IPS-NIHi7 (cell line): ENCODE data around the gene MAPK11.

ENCODE experiments used
- DNase-seq: peaks from one replicate; pipeline ENCODE4 v3.0.0; 2012; ENCODE audit warnings: mixed read lengths; ENCODE audit errors: extremely low spot score

Gene MAPK11

DNA sequence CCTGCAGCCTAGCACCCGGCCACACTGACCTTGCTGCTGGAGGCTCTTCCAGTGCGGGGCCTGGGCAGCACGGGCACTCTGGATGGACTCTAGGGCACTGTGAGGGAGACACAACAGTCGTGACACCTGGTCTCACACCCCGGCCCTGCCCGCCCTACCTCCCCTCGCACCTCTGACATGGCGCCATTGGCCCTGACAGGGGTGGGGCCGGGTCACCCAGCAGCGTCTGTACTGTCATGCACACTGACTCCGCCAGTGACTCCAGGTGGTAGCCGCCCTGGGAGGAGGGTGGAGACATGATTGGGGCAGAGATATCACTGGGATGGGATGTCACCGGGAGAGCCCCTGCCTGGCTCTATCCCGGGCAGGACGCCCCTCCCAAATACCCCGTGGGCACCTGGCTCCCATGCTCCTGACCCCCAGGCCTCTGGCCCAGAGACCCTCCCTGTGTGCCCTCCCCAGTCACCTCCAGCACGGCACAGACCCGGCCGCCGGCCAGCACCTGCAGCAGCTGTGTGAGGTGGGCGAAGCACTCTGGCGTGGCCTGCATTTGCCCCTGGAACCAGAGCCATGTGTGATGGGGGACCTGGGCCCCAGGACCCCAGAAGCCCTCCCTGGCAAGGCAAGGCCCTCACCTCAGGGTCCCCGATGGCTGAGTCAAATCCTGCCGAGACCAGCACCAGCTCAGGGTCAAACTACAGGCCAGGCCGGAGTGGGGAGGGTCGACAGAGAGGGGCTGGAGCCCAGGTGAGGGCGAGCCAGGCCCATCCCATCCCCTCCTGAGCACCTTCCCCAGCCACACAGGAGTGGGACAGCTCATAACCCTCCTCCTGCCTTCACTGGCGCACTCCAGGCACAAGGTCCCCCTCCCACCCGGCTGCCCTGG lies 21.7 kb downstream of the MAPK11 start:
- DNase-seq: no peak

DNA sequence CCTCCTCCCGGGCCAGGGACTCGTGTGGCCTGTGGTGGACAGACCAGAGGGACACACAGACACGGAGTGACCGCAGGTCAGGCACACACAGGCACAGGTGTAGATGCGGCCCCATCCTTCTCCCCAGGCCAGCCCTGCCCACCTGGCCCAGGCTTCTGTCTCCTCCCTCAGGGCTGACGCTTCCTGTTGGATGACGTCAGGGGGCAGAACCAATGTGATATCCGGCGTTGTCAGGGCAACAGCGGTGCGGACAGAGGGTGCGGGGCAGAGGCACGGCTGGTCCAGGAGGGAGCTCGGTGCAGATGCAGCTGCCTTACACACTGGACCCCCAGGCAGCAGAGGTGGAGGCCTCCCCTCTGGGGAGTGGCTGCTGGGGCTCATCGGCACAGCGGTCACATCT lies 22.4 kb downstream of the MAPK11 start:
- DNase-seq: peak; percentile 67

DNA sequence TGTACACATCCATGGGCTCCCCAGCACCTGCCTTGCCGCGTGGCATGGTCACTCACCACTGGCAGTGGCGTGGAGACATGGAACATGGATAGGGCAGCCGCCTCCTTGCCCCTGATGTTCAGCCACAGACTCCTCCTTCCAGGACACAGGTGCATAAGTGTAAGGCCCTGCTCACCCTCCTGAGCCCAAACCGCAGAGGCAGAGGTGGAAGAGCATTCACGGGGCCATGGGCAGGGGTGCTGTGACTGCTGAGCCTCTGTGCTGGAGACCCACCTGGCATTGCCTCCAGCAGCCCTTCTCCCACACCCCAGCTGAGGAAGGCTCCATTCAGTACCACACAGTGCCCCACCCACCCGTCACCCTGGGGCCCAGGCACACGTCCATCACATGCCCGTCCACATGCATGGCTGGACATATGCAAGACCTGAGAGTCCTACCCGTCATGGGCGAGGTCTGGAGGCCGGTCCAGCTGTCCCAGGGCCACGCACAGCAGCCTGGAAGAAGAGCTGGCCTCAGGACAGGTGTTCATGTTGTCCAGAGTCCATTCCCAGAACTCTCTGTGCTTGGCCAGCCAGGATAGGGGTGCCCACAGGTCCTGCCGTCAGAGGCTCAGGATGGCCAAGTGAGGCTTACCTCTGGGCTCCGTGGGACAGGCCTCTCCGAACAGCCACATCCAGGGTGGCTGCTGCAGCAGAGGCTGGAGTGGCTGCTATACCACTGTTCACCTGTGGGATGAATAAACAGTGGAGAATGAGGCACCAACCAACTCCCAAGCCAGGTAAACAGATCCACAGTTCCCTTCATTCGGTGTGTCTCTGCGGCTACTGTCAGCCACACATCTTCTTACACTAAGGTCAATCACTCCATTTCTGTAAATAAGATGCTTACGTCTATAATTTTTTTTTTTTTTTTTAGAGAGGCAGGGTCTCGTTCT lies 23.7 kb downstream of the MAPK11 start:
- no peak for DNase-seq

DNA sequence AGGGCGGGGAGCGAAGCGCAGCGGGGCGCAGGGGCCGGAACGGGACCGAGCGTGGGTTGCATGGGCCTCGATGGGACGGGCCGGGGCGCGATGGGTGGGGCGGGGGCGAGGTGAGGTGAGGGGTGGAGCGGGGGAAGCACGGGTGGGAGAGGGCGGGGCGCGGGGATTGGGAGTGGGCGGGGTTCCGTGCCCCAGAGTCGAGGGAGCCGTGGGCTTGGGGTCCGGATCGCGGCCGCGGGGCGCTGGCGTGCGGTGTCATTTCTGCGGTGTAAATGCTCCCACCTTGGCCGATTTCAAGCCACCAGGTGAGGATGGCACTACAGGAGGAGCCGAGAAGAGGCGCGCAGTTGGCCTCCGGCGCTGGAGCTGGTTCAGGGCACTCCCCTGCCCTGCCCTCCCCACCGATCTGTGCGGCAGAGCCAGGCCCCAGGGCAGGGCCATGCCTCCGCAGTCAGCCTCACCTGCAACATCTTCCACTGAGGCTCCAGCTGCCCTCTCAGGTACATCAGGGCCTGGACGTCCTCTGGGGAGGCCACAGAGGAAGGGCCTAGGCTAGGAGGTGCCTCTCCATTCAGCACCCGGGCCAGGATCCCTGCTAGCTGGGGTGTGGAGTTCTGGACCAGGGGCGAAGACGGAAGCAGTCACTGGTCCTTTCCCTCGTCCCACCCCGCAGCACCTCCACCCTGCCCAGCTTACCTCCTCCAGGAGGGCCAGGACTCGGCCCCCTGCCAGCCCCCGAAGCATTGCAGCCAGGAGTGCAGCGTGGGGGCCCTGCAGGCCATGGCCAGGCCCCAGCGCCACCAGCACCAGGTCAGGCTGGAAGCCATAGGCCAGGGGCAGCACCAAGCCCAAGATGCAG lies 24.7 kb downstream of the MAPK11 start:
- DNase-seq: no peak

DNA sequence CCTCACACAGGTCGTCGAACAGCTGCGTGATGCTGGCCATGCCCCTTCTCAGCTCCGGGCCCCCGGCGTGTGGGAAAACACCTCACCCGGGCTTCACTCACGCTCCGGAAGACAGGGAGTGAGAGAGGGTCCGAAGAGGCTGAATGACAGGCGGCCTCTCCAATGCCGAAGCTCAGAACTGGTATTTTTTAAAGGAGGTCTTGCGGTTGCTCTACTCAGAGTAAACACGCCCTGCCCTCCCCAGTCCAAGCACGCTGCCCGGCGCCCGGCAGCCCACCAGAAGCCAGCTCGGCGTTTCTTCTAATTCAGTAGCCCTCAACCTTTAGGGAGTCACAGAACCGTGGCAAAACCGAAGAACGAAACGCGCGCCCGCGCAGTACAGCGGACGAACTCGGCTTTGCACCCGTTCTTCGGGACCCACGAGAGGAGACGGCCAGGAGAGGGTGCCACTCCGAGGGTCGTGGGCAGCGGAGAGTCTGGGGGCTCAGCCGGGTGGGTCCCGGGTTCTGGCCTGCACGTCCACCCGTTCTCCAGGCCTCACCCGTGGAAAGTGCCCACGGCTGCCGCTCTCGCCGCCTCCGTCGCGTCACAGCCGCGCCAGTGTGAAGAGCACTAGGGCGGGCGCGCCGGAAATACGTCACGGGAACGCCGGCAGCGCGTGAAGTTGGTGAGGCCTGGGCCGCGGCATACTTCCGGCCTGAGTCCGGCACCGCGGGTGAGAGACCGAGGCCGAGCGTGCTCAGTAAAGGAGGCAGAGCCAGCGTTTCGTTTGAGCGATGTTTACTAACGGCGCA lies 25.6 kb downstream of the MAPK11 start, which contains the start of gene TUBGCP6:
TUBGCP6 (minus strand) TSS at position 604 of the 794 bp plus-strand sequence; CDS start at position 40, 564 bp downstream.
- peak; percentile 89 for DNase-seq

DNA sequence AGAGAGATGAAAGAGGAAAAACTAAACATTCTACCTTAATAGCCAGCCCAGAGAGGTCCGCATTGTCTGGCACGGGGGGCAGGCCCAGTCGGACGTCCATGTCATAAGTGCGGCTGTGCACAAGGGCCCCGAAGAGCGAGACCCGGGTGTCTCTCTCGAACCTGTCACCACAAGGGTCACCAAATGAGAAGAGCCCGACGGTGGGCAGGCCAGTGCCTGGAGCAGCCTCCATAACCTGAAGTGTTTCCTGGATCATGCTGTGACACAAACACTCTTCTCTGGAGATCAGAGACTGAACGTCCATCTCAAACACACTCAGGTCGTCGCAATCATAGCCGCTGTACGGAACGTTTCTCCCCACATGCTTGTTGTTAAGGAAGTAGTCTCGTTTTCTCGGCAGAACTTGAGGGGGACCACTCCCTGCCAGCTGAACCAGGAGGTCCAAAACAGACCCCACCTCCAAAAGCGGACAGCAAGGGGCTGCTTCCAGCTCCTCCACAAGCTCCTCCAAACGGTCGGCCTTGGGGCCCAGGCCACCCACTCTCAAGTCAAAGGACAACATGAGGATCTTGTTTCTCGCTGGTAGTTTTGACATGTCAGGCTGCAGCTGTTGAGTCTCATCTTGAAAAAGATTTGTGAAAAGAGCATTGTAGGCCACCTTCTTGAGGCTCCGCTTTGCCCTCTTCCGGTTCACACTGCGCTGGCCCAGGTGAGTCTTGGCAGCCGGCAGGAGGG lies 26.3 kb downstream of the MAPK11 start:
- no peak for DNase-seq

DNA sequence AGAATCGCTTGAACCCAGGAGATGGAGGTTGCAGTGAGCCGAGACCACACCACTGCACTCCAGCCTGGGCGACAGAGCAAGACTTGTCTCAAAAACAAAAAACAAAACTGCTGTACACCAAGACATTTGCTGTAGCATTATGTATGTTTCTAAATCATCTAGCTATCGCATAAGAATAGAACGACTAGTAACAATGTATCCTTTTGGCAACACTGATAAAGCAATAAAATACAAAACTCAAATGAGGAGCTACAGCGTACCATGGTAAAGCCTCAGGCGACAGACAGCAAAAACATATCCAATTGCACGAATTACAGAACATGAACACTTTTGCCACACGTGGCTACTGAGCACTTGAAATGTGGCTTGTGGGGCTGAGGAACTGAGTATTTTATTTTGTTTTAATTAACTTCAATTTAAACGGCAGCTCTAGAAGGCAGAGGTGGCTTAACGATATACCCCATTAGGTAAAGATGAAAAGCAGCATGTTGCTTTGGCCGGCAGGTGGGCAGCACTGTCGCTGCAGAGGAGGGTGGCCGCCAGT lies 27.7 kb downstream of the MAPK11 start:
- no peak for DNase-seq

DNA sequence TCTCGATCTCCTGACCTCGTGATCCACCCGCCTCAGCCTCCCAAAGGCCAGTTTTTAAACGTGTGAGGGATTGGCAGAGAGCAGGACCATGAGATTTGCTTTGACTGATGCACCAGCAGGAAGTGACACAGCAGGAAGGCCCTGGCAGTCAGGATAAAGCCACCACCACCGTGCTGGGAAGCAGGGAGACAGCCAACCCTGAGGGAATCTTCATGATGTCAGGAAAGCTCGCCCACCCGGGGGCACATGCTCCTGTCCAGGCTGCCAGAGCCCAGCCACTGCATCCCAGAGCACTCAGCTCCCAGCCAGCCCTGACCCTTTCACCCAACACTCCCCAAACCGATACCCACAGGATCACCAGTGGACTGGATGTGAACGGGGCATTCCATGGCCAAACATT lies 31.4 kb downstream of the MAPK11 start:
- DNase-seq: no peak

DNA sequence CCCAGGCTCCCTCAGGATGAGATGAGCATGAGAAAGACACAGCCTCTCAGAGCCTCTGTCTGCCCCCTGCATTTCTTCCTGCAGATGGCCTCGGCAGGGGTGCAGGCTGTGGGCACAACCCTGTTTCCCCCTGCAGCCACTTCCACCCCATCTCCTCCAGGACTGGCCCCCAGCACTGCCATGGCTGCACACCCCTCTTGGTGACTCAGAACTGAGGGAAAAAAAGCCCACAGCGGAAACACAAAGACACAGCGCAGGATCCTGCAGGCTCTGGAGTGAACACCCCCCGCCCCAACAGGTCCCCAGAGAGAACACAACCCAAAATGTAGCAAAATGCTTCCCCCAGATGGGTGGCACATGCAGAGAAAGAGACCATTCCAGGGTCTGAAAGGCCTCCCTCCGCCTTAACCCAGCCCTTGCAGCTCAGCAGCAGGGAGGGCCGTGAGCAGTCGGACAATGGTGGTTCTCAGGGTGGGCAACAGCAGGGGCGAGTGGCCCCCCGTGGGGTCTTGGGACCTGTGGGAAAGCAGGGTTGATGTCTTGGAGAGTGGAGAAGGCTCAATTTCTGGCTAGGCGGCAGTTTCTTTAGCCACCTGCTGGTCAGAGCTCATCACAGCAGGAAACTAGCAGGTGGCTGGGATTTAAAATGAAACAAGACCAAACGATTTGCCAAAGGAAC lies 33.3 kb downstream of the MAPK11 start:
- no peak for DNase-seq

DNA sequence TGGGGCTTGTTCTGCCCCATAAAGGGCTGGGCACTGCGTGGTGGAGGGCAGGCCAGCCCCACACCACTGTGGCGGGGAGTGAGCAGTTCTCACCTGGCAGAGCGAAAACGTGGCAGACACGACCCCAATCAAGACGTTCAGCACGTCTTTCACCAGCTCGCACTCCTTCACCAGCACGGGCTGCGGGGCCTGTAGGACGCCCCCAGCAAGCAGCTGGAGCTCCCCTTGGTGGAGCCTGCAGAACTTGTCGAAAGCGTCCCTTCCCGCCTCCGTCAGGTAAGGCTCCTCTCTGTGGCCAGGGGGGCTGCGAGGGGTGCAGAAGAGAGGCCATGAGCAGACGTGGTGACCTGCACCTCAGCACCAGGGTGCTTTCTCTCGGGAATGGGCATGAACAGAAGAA lies 37.0 kb downstream of the MAPK11 start:
- DNase-seq: no peak

DNA sequence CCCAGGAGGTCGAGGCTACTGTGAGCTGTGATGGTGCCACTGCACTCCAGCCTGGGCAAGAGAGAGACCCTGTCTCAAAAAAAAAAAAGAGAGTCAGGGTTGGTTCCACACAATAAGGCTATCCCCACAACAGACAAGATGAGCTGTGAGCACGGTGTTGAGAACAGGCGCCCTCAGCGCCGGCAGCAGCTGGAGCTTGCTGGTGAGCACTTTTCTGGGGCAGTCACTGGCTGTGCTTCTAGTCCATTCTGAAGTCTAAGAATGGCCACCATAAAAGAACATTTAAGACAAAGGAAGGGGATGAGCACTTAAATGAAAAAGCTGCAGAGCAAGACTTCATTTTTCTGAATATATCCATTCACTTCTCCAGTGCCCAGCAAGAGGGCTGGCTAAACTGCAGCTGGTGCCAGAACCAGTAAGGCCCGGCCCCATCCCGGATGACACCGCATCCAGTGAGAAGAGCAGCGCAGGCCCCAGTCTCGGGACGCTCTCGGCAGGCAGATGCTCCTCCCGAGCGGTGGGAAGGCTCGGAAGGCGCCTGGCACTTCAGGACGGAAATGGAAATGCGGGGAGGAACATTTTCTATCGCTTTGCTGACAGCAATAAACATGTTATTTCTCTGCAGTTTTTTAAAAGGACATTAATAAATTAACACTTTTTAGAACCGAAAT lies 37.6 kb downstream of the MAPK11 start:
- DNase-seq: no peak

DNA sequence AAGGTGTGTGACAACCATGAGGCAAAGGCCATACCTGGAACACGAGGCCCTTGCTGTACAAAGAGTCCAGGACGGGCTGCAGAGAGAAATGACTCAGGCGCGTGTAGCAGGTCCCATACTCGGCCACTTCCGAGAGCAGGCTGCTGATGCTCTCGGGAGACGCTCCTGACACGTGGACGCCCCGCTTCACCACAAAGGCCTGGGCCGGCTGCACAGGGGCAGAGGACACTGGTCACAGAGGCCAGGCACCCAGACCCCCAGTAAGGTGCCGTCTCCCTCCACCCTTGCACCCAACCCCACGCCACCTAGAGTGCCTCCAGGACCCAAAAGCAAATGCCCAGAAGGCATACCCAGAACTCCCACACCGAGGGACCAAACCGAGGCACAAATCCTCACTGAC lies 40.8 kb downstream of the MAPK11 start:
- no peak for DNase-seq

DNA sequence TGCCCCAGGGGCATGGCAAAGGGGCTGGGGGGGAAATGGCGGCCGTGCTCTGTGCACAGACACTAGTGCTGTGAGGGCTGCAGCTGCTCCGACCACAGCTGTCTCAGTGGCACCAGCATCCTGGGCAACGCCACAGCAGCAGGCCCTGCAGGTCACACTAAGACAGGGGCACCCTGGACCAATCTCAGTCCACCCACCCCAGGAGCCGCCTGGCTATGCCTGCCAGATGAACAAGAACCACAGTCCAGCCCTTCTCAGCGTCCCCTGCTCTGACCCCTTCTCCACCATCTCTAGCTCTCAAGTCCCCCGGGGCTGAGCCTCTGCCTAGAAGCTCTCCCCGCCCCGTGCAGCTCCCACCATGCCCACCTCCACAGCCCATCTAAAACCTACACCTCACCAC lies 41.8 kb downstream of the MAPK11 start:
- no peak for DNase-seq

DNA sequence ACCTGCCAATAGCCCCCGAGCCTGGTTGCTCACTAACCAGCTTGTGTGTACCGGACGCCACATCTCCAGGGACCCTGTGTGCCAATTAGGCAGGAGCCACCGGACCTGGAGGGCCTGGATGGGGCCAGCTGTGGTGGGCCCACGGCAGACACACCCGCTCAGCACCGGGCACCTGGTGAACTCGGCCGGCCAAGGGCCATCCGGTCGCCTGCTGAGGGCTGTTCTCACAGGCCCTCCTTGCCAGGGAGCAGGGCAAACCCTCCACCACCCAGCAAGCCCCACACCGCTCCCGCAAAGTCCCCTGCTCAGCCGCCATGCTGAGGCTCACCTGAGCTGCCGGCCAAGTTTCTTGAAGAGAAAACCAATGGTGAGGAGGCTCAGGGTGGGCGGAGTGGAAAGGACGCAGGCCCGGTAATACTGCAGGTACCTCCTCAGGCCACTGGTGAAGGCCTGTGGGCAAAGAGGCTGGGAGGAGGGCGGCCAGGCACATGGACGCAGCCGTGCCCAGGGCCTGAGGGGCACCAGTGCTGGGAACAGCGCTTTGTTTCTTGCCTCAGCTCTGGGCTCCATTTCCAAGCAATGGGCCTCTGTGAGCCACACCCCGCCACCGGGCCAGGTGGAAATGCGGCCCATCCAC lies 42.5 kb downstream of the MAPK11 start:
- DNase-seq: no peak

DNA sequence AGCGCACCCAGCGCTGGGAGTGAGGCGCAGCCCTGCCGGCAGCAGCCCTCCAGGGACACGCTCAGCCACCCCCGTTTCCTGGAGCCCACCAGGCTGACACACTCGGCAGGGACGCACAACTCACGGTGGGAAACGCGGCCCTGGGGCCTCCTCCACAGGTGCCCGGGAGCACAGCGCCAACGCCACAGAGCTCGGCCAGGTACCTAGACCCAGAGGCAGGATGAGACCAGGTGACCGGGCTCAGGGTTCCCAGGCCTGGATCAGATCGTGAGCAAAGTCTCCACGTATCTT lies 43.4 kb downstream of the MAPK11 start:
- no peak for DNase-seq

DNA sequence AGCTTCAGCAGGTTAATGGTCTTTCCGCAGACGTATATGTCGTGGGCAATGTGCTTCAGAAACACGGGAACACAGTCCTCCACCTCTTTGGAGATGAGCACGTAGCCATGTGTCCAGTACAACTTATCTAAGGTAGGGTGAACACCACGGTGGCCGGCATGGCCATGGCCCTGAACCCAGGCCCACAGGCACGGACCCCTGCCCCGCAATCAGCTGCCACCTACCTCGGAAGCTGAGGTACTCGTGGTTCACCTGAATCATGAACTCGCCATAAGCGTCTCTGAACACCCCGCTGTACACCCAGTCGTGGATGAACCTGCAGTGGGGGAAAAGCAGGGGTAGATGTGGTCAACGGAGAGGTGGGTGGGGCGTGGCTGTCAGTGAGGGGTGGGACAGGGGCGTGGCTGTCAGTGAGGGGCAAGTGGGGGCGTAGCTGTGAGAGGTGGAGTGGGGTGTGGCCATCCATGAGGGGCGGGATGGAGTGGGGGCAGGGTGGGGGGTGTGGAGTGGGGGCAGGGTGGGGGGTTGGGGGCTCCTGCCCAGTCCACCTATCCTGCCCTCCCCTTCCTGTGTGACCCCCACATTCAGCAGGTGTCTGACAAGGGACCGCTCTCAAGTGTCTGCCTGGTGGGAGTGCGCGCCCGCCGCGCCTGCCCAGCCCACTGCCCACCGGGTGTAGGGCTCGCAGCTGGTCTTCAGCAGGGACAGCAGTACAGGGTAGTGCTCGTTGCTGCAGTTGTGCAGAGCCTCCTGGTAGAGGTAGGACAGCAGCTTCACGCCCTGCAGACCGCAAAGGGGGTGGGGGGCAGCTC lies 43.9 kb downstream of the MAPK11 start:
- DNase-seq: no peak

DNA sequence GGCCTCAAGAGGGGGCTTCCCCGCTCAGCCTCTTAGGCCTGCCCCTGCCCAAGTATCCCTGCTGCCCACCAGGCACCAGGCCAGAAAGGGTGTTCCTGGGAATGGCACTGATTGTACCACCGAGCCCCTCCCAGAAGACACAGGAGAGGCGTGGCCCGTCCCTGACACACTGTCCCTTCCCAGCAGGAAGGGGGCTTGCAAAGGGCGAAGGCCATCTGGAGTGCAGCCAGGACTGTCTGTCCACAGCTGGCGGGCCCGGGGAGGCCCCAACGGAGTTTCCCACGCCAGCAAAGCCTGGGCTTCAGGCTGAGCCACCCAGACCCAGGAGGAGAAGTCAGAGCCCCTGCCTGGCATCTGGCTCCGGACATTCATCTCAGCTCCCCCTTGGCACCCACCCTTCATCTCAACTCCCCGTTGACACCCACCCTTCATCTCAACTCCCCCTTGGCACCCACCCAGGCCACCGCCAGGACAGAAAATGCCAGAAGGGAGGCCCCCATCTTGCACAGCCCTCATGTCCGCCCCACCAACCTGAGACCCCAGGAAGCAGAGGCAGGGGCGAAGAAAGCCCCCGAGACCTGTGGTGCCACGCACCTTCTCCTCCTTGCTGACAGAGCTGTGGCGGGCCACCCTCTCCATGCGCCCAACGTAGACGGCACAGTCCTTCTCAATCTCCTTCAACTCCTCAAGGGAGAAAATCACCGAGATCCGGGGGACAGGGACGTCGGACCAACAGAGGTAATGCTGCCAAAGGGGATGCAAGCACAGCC lies 44.8 kb downstream of the MAPK11 start:
- no peak for DNase-seq
